Liver (tissue), 3 donors: ENCODE data around the gene RASA4B.
"Not testable (repeated sequence)": the region's sequence is repeated elsewhere in the genome, so short reads cannot be mapped to it uniquely, and the experiment has no call there.

Experiments
- EGR1 ChIP-seq, 2 donors: IDR thresholded peaks; 2 replicates each; pipeline ENCODE4 v1.6.1; 2016 to 2018; ENCODE audit warnings: antibody characterized with exemption in 2 of 2, low read depth in 2 of 2
- HNF4A ChIP-seq, 2 donors: conservative IDR thresholded peaks; 2 replicates each; pipeline ENCODE4 v1.6.1; 2016; ENCODE audit warnings: antibody characterized with exemption in 2 of 2, mild to moderate bottlenecking in 2 of 2
- HNF4G ChIP-seq: IDR thresholded peaks from 2 replicates; pipeline ENCODE4 v1.6.1; 2016; ENCODE audit warnings: antibody characterized with exemption
- NR2F2 ChIP-seq: IDR thresholded peaks from 2 replicates; pipeline ENCODE4 v1.6.1; 2016; ENCODE audit warnings: antibody characterized with exemption
- SP1 ChIP-seq: IDR thresholded peaks from 2 replicates; pipeline ENCODE4 v1.6.1; 2018; ENCODE audit warnings: antibody characterized with exemption, mild to moderate bottlenecking
- TAF1 ChIP-seq: conservative IDR thresholded peaks from 2 replicates; pipeline ENCODE4 v1.6.1; 2016; ENCODE audit warnings: antibody characterized with exemption, mild to moderate bottlenecking
- TF ChIP-seq, protein P1 (sequence below): fragments of 150-350 bp; IDR thresholded peaks from 2 replicates; pipeline ENCODE4 v1.5.1; 2017; ENCODE audit warnings: improper control_type of control experiment, low read depth, low read length; ENCODE audit not compliant: missing input control
- TF ChIP-seq, protein P2 (sequence below): IDR thresholded peaks from 2 replicates; pipeline ENCODE4 v1.6.1; 2016; ENCODE audit warnings: antibody characterized with exemption, mild to moderate bottlenecking
- TF ChIP-seq, protein P3 (sequence below): IDR thresholded peaks from 2 replicates; pipeline ENCODE4 v1.6.1; 2016; ENCODE audit warnings: antibody characterized with exemption
- TF ChIP-seq, protein P4 (sequence below): IDR thresholded peaks from 2 replicates; pipeline ENCODE4 v1.6.1; 2016; ENCODE audit warnings: antibody characterized with exemption
- donor health status: healthy.
- donor health status: healthy.

DNA sequence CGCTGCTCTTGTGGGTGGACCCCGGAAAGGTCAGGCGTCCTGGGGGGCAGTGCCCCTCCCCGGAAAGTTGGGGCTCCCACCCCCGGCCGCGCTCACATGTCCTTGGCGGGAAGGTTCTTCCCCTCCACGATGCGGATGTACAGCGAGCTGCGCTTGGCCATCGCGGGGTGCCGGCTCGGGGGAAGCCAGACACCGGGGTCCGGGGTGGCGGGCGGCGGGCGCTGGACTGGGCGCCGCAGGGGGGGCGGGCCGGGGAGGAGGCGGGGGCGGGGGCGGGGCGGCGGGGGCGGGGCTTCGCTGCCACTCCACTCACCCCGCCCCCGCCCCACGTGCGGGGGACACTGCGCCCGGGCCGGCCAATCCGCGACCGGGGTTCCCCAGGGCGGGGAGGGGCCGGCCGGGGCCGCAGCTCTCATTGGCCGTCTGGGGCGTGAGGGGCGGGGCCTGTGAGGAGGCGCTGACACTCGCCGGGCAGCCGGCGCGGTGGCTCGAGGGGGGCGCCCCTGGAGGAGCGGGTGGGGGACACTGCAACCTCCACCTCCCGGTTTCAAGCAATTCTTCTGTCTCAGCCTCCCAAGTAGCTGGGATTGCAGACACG lies at the start of gene RASA4B:
- TF ChIP-seq, protein P1, sequence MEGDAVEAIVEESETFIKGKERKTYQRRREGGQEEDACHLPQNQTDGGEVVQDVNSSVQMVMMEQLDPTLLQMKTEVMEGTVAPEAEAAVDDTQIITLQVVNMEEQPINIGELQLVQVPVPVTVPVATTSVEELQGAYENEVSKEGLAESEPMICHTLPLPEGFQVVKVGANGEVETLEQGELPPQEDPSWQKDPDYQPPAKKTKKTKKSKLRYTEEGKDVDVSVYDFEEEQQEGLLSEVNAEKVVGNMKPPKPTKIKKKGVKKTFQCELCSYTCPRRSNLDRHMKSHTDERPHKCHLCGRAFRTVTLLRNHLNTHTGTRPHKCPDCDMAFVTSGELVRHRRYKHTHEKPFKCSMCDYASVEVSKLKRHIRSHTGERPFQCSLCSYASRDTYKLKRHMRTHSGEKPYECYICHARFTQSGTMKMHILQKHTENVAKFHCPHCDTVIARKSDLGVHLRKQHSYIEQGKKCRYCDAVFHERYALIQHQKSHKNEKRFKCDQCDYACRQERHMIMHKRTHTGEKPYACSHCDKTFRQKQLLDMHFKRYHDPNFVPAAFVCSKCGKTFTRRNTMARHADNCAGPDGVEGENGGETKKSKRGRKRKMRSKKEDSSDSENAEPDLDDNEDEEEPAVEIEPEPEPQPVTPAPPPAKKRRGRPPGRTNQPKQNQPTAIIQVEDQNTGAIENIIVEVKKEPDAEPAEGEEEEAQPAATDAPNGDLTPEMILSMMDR, result not testable (repeated sequence)
- not testable (repeated sequence) for TF ChIP-seq TAF1; SP1; NR2F2; HNF4G; HNF4A (conservative IDR thresholded peaks at IDR 0.05); EGR1 (IDR thresholded peaks at IDR 0.05; ENCODE audit: low read depth in 2 of 2)
- TF ChIP-seq, protein P2, sequence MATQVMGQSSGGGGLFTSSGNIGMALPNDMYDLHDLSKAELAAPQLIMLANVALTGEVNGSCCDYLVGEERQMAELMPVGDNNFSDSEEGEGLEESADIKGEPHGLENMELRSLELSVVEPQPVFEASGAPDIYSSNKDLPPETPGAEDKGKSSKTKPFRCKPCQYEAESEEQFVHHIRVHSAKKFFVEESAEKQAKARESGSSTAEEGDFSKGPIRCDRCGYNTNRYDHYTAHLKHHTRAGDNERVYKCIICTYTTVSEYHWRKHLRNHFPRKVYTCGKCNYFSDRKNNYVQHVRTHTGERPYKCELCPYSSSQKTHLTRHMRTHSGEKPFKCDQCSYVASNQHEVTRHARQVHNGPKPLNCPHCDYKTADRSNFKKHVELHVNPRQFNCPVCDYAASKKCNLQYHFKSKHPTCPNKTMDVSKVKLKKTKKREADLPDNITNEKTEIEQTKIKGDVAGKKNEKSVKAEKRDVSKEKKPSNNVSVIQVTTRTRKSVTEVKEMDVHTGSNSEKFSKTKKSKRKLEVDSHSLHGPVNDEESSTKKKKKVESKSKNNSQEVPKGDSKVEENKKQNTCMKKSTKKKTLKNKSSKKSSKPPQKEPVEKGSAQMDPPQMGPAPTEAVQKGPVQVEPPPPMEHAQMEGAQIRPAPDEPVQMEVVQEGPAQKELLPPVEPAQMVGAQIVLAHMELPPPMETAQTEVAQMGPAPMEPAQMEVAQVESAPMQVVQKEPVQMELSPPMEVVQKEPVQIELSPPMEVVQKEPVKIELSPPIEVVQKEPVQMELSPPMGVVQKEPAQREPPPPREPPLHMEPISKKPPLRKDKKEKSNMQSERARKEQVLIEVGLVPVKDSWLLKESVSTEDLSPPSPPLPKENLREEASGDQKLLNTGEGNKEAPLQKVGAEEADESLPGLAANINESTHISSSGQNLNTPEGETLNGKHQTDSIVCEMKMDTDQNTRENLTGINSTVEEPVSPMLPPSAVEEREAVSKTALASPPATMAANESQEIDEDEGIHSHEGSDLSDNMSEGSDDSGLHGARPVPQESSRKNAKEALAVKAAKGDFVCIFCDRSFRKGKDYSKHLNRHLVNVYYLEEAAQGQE, result not testable (repeated sequence)
- TF ChIP-seq, protein P3, sequence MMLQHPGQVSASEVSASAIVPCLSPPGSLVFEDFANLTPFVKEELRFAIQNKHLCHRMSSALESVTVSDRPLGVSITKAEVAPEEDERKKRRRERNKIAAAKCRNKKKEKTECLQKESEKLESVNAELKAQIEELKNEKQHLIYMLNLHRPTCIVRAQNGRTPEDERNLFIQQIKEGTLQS, result not testable (repeated sequence)
- TF ChIP-seq, protein P4, sequence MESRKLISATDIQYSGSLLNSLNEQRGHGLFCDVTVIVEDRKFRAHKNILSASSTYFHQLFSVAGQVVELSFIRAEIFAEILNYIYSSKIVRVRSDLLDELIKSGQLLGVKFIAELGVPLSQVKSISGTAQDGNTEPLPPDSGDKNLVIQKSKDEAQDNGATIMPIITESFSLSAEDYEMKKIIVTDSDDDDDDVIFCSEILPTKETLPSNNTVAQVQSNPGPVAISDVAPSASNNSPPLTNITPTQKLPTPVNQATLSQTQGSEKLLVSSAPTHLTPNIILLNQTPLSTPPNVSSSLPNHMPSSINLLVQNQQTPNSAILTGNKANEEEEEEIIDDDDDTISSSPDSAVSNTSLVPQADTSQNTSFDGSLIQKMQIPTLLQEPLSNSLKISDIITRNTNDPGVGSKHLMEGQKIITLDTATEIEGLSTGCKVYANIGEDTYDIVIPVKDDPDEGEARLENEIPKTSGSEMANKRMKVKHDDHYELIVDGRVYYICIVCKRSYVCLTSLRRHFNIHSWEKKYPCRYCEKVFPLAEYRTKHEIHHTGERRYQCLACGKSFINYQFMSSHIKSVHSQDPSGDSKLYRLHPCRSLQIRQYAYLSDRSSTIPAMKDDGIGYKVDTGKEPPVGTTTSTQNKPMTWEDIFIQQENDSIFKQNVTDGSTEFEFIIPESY, result not testable (repeated sequence)
